Measurements from ENCODE around the gene PDE1C.

The PDE1C gene

GRCh38 chr7:31772211-31772610, 298.0 kb downstream of the PDE1C start:
- no peak for DNase-seq (ENCODE audit: low read depth)

GRCh38 chr7:31767686-31768358, 302.4 kb downstream of the PDE1C start:
- no peak for DNase-seq (ENCODE audit: low read depth)

GRCh38 chr7:31764462-31764861, 305.7 kb downstream of the PDE1C start:
- DNase-seq (ENCODE audit: low read depth): no peak

- DNase-seq (ENCODE audit: low read depth): no peak
Measured at GRCh38 chr7:31763548-31763947, 306.7 kb downstream of the PDE1C start.

- no peak for DNase-seq (ENCODE audit: low read depth)
Measured at GRCh38 chr7:31761646-31762045, 308.6 kb downstream of the PDE1C start.

GRCh38 chr7:31758755-31759154, 311.5 kb downstream of the PDE1C start:
- no peak for DNase-seq (ENCODE audit: low read depth)

- no peak for DNase-seq (ENCODE audit: low read depth)
Measured at GRCh38 chr7:31751726-31752125, 318.5 kb downstream of the PDE1C start.

GRCh38 chr7:31748084-31748483, 322.1 kb downstream of the PDE1C start:
- no peak for DNase-seq (ENCODE audit: low read depth)

- DNase-seq (ENCODE audit: low read depth): no peak
Measured at GRCh38 chr7:31747553-31747952, 322.7 kb downstream of the PDE1C start.

GRCh38 chr7:31744294-31744874, 325.8 kb downstream of the PDE1C start:
- DNase-seq (ENCODE audit: low read depth): peak; percentile 9

- DNase-seq (ENCODE audit: low read depth): no peak
Measured at GRCh38 chr7:31741852-31742251, 328.4 kb downstream of the PDE1C start.

GRCh38 chr7:31735991-31736982, 333.9 kb downstream of the PDE1C start:
- DNase-seq (ENCODE audit: low read depth): no peak

GRCh38 chr7:31734456-31734855, 335.8 kb downstream of the PDE1C start:
- no peak for DNase-seq (ENCODE audit: low read depth)

GRCh38 chr7:31729195-31729804, 340.9 kb downstream of the PDE1C start:
- no peak for DNase-seq (ENCODE audit: low read depth)

GRCh38 chr7:31724696-31725095, 345.5 kb downstream of the PDE1C start:
- no peak for DNase-seq (ENCODE audit: low read depth)

- no peak for DNase-seq (ENCODE audit: low read depth)
Measured at GRCh38 chr7:31720366-31720765, 349.8 kb downstream of the PDE1C start.

- DNase-seq (ENCODE audit: low read depth): no peak
Measured at GRCh38 chr7:31716355-31716754, 353.9 kb downstream of the PDE1C start.

- no peak for DNase-seq (ENCODE audit: low read depth)
Measured at GRCh38 chr7:31710171-31710570, 360.0 kb downstream of the PDE1C start.

GRCh38 chr7:31707089-31707488, 363.1 kb downstream of the PDE1C start:
- DNase-seq (ENCODE audit: low read depth): no peak

- no peak for DNase-seq (ENCODE audit: low read depth)
Measured at GRCh38 chr7:31705377-31705776, 364.8 kb downstream of the PDE1C start.

GRCh38 chr7:31702354-31702753, 367.9 kb downstream of the PDE1C start:
- no peak for DNase-seq (ENCODE audit: low read depth)

Data from stimulated activated CD8-positive, alpha-beta memory T cell treated with anti-CD3 and anti-CD28 coated beads, Interleukin-7, amount 100 ng/mL, for 24 hours (primary cell).